AG04449 (cell line): ENCODE results near the gene CC2D1A.

Source experiments
- CTCF ChIA-PET: fragments of 350-600 bp; formaldehyde crosslinking; extraction: SDS; loops from one replicate; lab custom pipeline; 2021; ENCODE audit warnings: antibody characterized with exemption; lab: Yijun Ruan, JAX
- POLR2A ChIA-PET: fragments of 400-600, 350-600 bp; formaldehyde crosslinking; extraction: SDS; loops from one replicate; lab custom pipeline; 2020; ENCODE audit warnings: antibody characterized with exemption, inconsistent platforms; lab: Yijun Ruan, JAX
- DNase-seq: peaks from one replicate; pipeline ENCODE4 v3.0.0-alpha.2; 2010; ENCODE audit warnings: low read depth, low spot score
- H3K4me3 ChIP-seq: 2 replicates; pipeline ENCODE4 v1.5.1; 2011; ENCODE audit warnings: low read depth, mild to moderate bottlenecking, control low read depth, low read length
- CTCF ChIP-seq: IDR thresholded peaks from one replicate; pipeline ENCODE4 v1.5.1; 2011; ENCODE audit warnings: mild to moderate bottlenecking, moderate library complexity, low read length, control low read depth, inconsistent platforms; ENCODE audit not compliant: insufficient read depth; ENCODE audit errors: missing control alignments

Gene CC2D1A

GRCh38 chr19:13881251-13881691 lies 24.7 kb upstream of the CC2D1A start:
- no peak for TF ChIP-seq CTCF
- POLR2A ChIA-PET, result interaction anchor here (0.5 kb wide), 1 partner anchor 10 kb away, joined by 3 read pairs; no protein-coding TSS in a partner anchor
- no peak overlapping the region for H3K4me3 ChIP-seq
- DNase-seq, result no peak
- CTCF ChIA-PET, result interaction anchor here (0.6 to 13.2 kb wide), 32 partner anchors 9 to 553 kb away, joined by 3 to 184 read pairs (median 4); partner anchors contain the start of genes ASF1B, C19orf67, IL27RA and MISP3

GRCh38 chr19:13881692-13882418 lies 24.1 kb upstream of the CC2D1A start:
- TF ChIP-seq CTCF, result no peak
- ChIA-PET CTCF (interaction anchor here (0.5 to 13.2 kb wide), 20 partner anchors 9 to 255 kb away, joined by 3 to 184 read pairs (median 4); partner anchors contain the start of genes ASF1B, C19orf67, IL27RA and MISP3), POLR2A (interaction anchor here (0.5 kb wide), 1 partner anchor 9 kb away, joined by 3 read pairs; no protein-coding TSS in a partner anchor)
- no peak for DNase-seq
- no peak overlapping the region for H3K4me3 ChIP-seq

GRCh38 chr19:13882419-13882795 lies 23.6 kb upstream of the CC2D1A start:
- ChIA-PET CTCF (interaction anchor here (0.5 to 13.2 kb wide), 15 partner anchors 9 to 254 kb away, joined by 3 to 184 read pairs (median 4); partner anchors contain the start of genes ASF1B, C19orf67, IL27RA and MISP3), POLR2A (no interaction called here)
- no peak for TF ChIP-seq CTCF
- no peak for DNase-seq
- no peak overlapping the region for H3K4me3 ChIP-seq

GRCh38 chr19:13882836-13883235 lies 23.2 kb upstream of the CC2D1A start:
- DNase-seq, result no peak
- POLR2A ChIA-PET, result no interaction called here
- no peak for TF ChIP-seq CTCF
- no peak overlapping the region for H3K4me3 ChIP-seq
- CTCF ChIA-PET, result interaction anchor here (0.7 to 13.2 kb wide), 11 partner anchors 11 to 265 kb away, joined by 3 to 184 read pairs (median 4); partner anchors contain the start of genes CC2D1A, IL27RA, MISP3 and RFX1

GRCh38 chr19:13883516-13884064 lies 22.4 kb upstream of the CC2D1A start:
- ChIA-PET POLR2A (no interaction called here), CTCF (interaction anchor here (0.9 to 13.2 kb wide), 9 partner anchors 10 to 264 kb away, joined by 3 to 184 read pairs (median 5); partner anchors contain the start of genes CC2D1A, MISP3 and RFX1)
- H3K4me3 ChIP-seq, result no peak overlapping the region
- TF ChIP-seq CTCF, result peak; percentile 36
- DNase-seq, result no peak
